ENCODE measurements around the gene ACBD4. TPM values are rescaled to one million over a fixed set of nuclear protein-coding genes. Genes with fewer than 3 reads are reported as not detected.
"Not testable (repeated sequence)": the region's sequence is repeated elsewhere in the genome, so short reads cannot be mapped to it uniquely, and the experiment has no call there.

ACBD4 gene
- total RNA-seq, 4 donors from 2014 or later: 15.0 to 28.8 (median 23.5) TPM

DNA sequence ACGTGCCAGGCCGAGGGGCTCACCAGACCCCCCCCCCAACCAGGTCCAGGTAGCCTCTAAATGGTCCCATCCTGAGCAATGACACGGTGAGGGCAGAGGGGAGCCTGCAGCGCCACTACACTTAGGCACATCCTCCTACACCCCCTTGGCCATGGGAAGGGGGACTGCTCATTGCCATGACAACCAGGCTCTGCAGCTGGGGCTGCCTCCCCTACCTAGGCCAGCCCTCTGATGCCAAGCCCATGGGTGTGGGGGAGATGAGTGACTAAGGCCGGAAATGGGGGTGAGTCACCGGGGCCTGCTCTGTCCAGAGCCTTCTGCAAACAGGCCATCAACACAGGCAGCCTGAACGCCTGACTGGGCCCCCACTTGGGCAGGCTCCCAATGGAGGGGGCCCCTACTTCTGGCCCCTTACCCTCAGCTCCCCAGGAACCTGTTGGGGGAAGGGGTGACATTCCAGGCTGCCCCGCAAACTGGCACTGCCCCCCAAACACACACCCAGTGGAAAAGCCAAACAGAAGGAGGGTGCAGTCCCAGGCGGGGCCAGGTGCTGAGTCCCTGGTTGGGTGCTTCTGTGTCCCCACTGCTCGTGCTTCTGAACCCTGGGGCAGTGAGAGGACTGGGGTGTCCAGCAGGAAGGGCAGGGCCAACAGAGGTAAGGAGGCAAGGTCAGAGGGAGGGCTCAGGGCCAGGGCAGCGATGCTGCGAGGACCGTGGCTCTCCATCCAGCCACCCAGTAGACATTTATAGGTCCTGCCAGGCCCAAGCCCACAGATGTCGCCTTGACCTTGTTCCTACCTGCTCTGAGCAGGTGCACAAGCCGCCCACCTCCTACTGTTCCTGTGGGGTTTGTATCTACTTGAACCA lies 11.3 kb upstream of the ACBD4 start:
- 79 to 100% methylated on average over 4 to 5 of the region's 15 CpGs for WGBS, 2 donors (ENCODE audit: low coverage in 1 of 2)
- H3K4me1 ChIP-seq: peaks cover 0 to 72% (median 30%) of the 10 kb centered on the region in 3 donors

DNA sequence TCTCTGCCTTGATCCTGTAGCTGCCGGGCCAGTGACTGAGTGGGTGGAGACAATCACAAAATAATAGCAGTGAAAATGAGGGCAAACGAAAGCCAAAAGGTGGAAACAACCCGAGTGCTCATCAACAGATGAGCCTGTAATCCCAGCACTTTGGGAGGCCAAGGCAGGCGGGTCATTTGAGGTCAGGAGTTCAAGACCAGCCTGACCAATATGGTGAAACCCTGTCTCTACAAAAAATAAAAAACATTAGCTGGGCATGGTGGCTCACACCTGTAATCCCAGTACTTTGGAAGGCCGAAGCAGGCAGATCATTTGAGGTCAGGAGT lies 10.7 kb upstream of the ACBD4 start:
- not testable (repeated sequence) for H3K9me3 ChIP-seq, H3K4me3 ChIP-seq, ATAC-seq, H3K27me3 ChIP-seq
- 77 to 100% methylated on average over 1 to 3 of the region's 5 CpGs for WGBS, 2 donors (ENCODE audit: low coverage in 1 of 2)
- Histone ChIP-seq H3K4me1 (peaks cover 0 to 78% (median 33%) of the 10 kb centered on the region in 3 donors), H3K27ac (peak overlapping the region in 3 of 4 donors; percentile 21 to 68 (median 62)), H3K36me3 (peaks cover 0 to 16% of the 10 kb centered on the region in 2 donors)

More for the DNA sequence above, 11.3 kb upstream of the ACBD4 start:
- H3K4me3 ChIP-seq: no peak overlapping the region
- H3K27ac ChIP-seq: peak overlapping the region in 3 of 4 donors; percentile 21 to 68 (median 62)
- H3K27me3 ChIP-seq: no peaks in the 10 kb centered on the region
- H3K36me3 ChIP-seq: peaks cover 0 to 22% of the 10 kb centered on the region in 2 donors
- H3K9me3 ChIP-seq: no peaks in the 10 kb centered on the region
- peak; percentile 77 for ATAC-seq
- TF ChIP-seq POLR2A (IDR thresholded peaks at IDR 0.05) (no peak), EP300 (IDR thresholded peaks at IDR 0.05) (no peak), POLR2AphosphoS5 (IDR thresholded peaks at IDR 0.05) (no peak)
- TF ChIP-seq, protein P1, sequence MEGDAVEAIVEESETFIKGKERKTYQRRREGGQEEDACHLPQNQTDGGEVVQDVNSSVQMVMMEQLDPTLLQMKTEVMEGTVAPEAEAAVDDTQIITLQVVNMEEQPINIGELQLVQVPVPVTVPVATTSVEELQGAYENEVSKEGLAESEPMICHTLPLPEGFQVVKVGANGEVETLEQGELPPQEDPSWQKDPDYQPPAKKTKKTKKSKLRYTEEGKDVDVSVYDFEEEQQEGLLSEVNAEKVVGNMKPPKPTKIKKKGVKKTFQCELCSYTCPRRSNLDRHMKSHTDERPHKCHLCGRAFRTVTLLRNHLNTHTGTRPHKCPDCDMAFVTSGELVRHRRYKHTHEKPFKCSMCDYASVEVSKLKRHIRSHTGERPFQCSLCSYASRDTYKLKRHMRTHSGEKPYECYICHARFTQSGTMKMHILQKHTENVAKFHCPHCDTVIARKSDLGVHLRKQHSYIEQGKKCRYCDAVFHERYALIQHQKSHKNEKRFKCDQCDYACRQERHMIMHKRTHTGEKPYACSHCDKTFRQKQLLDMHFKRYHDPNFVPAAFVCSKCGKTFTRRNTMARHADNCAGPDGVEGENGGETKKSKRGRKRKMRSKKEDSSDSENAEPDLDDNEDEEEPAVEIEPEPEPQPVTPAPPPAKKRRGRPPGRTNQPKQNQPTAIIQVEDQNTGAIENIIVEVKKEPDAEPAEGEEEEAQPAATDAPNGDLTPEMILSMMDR (IDR thresholded peaks at IDR 0.05): no peak

DNA sequence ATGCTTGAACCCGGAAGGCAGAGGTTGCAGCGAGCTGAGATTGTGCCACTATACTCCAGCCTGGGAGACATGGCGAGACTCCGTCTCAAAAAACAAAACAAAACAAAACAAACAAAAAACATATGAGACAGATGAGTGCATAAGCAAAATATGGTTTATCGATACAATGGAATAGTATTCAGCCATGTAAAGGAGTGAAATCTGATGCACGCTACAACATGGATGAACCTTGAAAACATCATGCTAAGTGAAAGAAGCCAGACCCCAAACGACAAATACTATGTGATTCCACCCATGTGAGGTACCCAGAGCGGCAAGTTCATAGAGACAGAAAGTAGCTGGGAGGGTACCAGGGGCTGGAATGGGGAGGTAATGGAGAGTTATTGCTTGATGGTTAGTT lies 10.0 kb upstream of the ACBD4 start:
- peaks cover 0 to 9% of the 10 kb centered on the region in 2 donors for H3K36me3 ChIP-seq
- no peak overlapping the region for H3K4me3 ChIP-seq
- no peaks in the 10 kb centered on the region for H3K9me3 ChIP-seq
- no peak for ATAC-seq
- 89 to 100% methylated on average over 1 to 6 of the region's 8 CpGs for WGBS, 2 donors (ENCODE audit: low coverage in 1 of 2)
- no peak overlapping the region for H3K27ac ChIP-seq
- no peaks in the 10 kb centered on the region for H3K27me3 ChIP-seq
- peaks cover 0 to 85% (median 39%) of the 10 kb centered on the region in 3 donors for H3K4me1 ChIP-seq
- TF ChIP-seq POLR2AphosphoS5 (IDR thresholded peaks at IDR 0.05) (no peak), POLR2A (IDR thresholded peaks at IDR 0.05) (no peak), EP300 (IDR thresholded peaks at IDR 0.05) (no peak)
- TF ChIP-seq, protein P1 (IDR thresholded peaks at IDR 0.05): no peak

DNA sequence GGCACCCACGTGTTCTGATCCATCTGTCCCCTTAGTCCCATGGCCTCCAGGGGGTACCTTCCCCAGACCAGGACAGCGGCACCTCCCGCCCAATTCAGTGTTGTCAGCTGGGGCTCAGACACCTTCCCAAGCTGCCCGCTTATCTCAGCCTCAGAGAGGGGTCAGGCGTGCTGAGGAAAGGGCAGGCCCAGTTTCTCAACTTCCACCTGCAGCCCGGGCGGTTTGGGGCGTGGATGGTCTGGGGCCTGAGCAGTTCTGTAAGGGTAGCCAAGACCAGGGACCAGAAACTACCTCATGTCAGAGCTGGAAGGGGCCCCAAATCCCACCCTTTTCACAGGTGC lies 8.3 kb upstream of the ACBD4 start:
- WGBS, 2 donors (ENCODE audit: low coverage in 1 of 2): 80 to 83% methylated on average over 1 of the region's 8 CpGs
- H3K4me3 ChIP-seq: no peak overlapping the region
- H3K27me3 ChIP-seq: no peaks in the 10 kb centered on the region
- H3K4me1 ChIP-seq: peaks cover 0 to 87% (median 45%) of the 10 kb centered on the region in 3 donors
- peak overlapping the region in 3 of 4 donors; percentile 97 to 100 (median 100) for H3K27ac ChIP-seq
- no peak for TF ChIP-seq POLR2A (IDR thresholded peaks at IDR 0.05)
- TF ChIP-seq, protein P1 (IDR thresholded peaks at IDR 0.05): no peak
- TF ChIP-seq POLR2AphosphoS5 (IDR thresholded peaks at IDR 0.05): no peak
- TF ChIP-seq EP300 (IDR thresholded peaks at IDR 0.05): no peak
- H3K36me3 ChIP-seq: no peaks in the 10 kb centered on the region
- no peak for ATAC-seq
- H3K9me3 ChIP-seq: no peaks in the 10 kb centered on the region

DNA sequence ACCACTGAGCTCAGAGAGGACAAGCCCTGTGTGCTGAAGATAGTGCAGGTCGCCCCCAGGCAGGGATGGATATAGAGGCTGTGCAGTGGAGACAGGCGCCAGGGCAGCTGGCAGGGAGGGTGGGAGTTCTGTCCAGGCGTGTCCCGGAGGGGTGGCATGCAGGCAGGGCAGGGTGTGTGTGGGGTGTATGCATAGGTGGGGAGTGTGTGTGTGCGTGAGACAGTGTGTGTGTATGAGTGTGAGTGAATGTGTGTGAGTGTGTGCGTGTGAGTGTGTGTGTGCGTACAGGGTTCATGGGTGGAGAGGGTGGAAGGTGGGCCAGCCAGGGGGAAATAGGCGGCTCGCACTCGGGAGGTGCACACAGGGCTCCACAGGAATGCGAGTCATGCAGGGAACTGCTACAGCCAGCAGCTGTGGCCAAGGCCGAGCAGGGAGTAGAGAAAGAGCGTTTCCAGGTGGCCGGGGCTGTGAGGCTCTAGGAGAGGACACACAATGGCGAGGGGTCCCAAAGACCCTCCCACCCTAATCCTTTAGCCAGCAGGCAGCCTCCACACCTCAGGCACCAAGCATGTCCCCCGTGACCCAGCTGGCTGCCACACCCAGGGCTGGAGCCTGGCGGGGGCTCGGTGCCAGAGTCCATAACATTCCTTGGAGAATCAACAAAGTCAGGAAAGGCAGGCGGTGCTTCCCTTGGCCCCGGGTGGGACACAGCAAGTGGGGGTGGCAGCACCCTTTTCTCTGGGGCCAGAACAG lies 7.8 kb upstream of the ACBD4 start:
- H3K27me3 ChIP-seq: no peaks in the 10 kb centered on the region
- TF ChIP-seq POLR2AphosphoS5 (IDR thresholded peaks at IDR 0.05) (peak; percentile 14), EP300 (IDR thresholded peaks at IDR 0.05) (no peak), POLR2A (IDR thresholded peaks at IDR 0.05) (no peak)
- TF ChIP-seq, protein P1 (IDR thresholded peaks at IDR 0.05): no peak
- peak overlapping the region; percentile 51 to 100 (median 98) for H3K27ac ChIP-seq
- H3K9me3 ChIP-seq: no peaks in the 10 kb centered on the region
- H3K36me3 ChIP-seq: no peaks in the 10 kb centered on the region
- WGBS, 2 donors (ENCODE audit: low coverage in 1 of 2): 28 to 31% methylated on average over 10 to 14 of the region's 20 CpGs
- H3K4me3 ChIP-seq: peak overlapping the region in 1 of 2 donors; percentile 29
- ATAC-seq: peak; percentile 30
- H3K4me1 ChIP-seq: peaks cover 0 to 81% (median 45%) of the 10 kb centered on the region in 3 donors

Data from gastroesophageal sphincter (tissue), 4 donors.